ENCODE data around the gene KDELR3. TPM values are rescaled to one million over a fixed set of nuclear protein-coding genes. Genes with fewer than 3 reads are reported as not detected.

KDELR3 gene
- total RNA-seq, 1 donor from 2014 or later = 72.6 TPM

DNA sequence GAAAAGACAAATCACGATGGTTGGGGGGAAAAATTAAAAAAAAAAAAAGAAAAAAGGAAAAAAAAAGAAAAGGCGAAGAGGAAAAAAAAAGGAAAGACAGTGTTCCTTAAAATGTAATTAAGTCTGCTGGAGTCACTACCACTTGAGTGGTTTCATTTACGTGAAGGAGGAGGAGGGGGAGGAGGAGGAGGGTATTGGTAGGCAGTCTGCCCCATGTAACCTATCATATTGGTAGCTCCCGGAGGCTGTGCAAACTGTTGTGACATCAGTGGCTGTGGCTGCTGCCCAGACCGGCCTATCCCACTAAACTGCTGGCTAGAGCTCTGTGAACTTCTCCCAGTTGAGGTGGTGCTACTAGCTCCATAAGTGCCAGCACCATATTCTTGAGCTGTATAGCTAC is 17.9 kb downstream of the KDELR3 start:
- Mint-ChIP-seq H3K27ac (ENCODE audit: unreplicated experiment) (peak overlapping the region; percentile 26), H3K4me1 (ENCODE audit: low read depth, unreplicated experiment) (peaks cover 28% of the 10 kb centered on the region), H3K4me3 (ENCODE audit: unreplicated experiment) (no peak overlapping the region), H3K27me3 (ENCODE audit: low read depth, unreplicated experiment) (no peaks in the 10 kb centered on the region), H3K36me3 (ENCODE audit: low read depth, unreplicated experiment) (peaks cover 42% of the 10 kb centered on the region), H3K9me3 (ENCODE audit: unreplicated experiment) (no peaks in the 10 kb centered on the region)
- H2AFZ ChIP-seq (ENCODE audit: low read depth, low read length) = no peak overlapping the region
- H3K27me3 ChIP-seq (ENCODE audit: insufficient read depth, low read length) = no peaks in the 10 kb centered on the region
- no peak overlapping the region for H3K4me3 ChIP-seq (ENCODE audit: insufficient read depth, low read depth, low read length)
- no peaks in the 10 kb centered on the region for H3K9me3 ChIP-seq (ENCODE audit: insufficient read depth, low read depth, low read length)
- H3K36me3 ChIP-seq (ENCODE audit: insufficient read depth, low read length) = peaks cover 90% of the 10 kb centered on the region
- H3K79me2 ChIP-seq (ENCODE audit: insufficient read depth, low read length) = peaks cover 33% of the 10 kb centered on the region
- TF ChIP-seq, protein P1, sequence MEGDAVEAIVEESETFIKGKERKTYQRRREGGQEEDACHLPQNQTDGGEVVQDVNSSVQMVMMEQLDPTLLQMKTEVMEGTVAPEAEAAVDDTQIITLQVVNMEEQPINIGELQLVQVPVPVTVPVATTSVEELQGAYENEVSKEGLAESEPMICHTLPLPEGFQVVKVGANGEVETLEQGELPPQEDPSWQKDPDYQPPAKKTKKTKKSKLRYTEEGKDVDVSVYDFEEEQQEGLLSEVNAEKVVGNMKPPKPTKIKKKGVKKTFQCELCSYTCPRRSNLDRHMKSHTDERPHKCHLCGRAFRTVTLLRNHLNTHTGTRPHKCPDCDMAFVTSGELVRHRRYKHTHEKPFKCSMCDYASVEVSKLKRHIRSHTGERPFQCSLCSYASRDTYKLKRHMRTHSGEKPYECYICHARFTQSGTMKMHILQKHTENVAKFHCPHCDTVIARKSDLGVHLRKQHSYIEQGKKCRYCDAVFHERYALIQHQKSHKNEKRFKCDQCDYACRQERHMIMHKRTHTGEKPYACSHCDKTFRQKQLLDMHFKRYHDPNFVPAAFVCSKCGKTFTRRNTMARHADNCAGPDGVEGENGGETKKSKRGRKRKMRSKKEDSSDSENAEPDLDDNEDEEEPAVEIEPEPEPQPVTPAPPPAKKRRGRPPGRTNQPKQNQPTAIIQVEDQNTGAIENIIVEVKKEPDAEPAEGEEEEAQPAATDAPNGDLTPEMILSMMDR (IDR thresholded peaks at IDR 0.05; ENCODE audit: insufficient read depth, low read depth, low read length) = no peak
- TF ChIP-seq EZH2 (IDR thresholded peaks at IDR 0.05; ENCODE audit: insufficient read depth, low read length) = no peak
- peaks cover 79% of the 10 kb centered on the region for H4K20me1 ChIP-seq (ENCODE audit: insufficient read depth, low read length)
- peaks cover under 1% of the 10 kb centered on the region for H3K4me1 ChIP-seq (ENCODE audit: insufficient read depth, low read length)
- FAIRE-seq = no peak
- H3K9ac ChIP-seq (ENCODE audit: low read length) = no peak overlapping the region
- no peak overlapping the region for H3K4me2 ChIP-seq (ENCODE audit: low read length)
- DNase-seq (ENCODE audit: low read depth) = no peak
- H3K27ac ChIP-seq (ENCODE audit: low read depth, low read length) = no peak overlapping the region

DNA sequence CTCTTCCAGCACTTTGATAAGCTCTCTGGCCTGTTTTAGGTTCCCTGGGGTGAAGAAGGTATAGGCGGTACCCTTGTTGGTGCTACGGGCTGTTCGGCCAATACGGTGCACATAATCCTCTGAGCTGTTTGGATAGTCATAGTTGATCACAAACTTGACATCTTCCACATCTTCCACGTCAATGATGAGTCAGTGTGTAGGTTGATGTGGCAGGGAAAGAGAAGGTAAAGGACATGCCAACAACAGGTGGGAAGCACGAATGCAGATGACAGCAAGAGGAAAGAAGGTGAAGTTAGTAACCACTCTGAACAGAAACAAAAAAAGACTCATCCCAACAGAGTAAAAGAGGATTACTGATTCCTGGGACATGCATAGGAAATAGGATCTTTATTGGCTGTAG is 20.1 kb downstream of the KDELR3 start:
- no peaks in the 10 kb centered on the region for H3K9me3 Mint-ChIP-seq (ENCODE audit: unreplicated experiment)
- H3K4me1 Mint-ChIP-seq (ENCODE audit: low read depth, unreplicated experiment) = peaks cover 27% of the 10 kb centered on the region
- Histone ChIP-seq H3K27me3 (ENCODE audit: insufficient read depth, low read length) (no peaks in the 10 kb centered on the region), H3K4me2 (ENCODE audit: low read length) (no peak overlapping the region), H2AFZ (ENCODE audit: low read depth, low read length) (no peak overlapping the region), H3K9ac (ENCODE audit: low read length) (peak overlapping the region; percentile 18), H4K20me1 (ENCODE audit: insufficient read depth, low read length) (peaks cover 81% of the 10 kb centered on the region), H3K4me1 (ENCODE audit: insufficient read depth, low read length) (peaks cover 8% of the 10 kb centered on the region), H3K9me3 (ENCODE audit: insufficient read depth, low read depth, low read length) (no peaks in the 10 kb centered on the region), H3K36me3 (ENCODE audit: insufficient read depth, low read length) (peaks cover 86% of the 10 kb centered on the region), H3K79me2 (ENCODE audit: insufficient read depth, low read length) (peaks cover 47% of the 10 kb centered on the region), H3K4me3 (ENCODE audit: insufficient read depth, low read depth, low read length) (no peak overlapping the region), H3K27ac (ENCODE audit: low read depth, low read length) (no peak overlapping the region)
- FAIRE-seq = no peak
- H3K27ac Mint-ChIP-seq (ENCODE audit: unreplicated experiment) = no peak overlapping the region
- TF ChIP-seq EZH2 (IDR thresholded peaks at IDR 0.05; ENCODE audit: insufficient read depth, low read length) = no peak
- TF ChIP-seq, protein P1 (IDR thresholded peaks at IDR 0.05; ENCODE audit: insufficient read depth, low read depth, low read length) = no peak
- DNase-seq (ENCODE audit: low read depth) = no peak
- peaks cover 31% of the 10 kb centered on the region for H3K36me3 Mint-ChIP-seq (ENCODE audit: low read depth, unreplicated experiment)
- no peaks in the 10 kb centered on the region for H3K27me3 Mint-ChIP-seq (ENCODE audit: low read depth, unreplicated experiment)
- no peak overlapping the region for H3K4me3 Mint-ChIP-seq (ENCODE audit: unreplicated experiment)

DNA sequence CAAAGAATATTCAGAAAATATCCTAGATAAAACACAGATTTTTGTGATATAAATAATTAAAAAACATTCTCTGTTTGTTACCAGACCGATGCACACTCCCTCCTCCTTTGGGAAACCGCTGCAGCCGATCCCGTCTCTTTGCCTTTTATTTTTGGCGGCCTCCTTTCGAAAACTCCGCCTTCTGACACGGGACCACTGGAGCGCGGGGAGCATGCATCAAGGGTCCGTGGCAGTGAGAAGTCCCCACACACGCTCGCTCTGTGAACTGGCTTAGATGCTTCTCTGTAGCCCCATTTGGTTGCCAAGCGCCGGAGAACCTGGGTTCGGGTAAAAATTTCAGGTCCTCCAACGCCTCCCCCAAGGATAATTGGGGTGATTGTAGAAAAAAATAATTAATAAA is 21.2 kb downstream of the KDELR3 start:
- Histone ChIP-seq H3K4me3 (ENCODE audit: insufficient read depth, low read depth, low read length) (no peak overlapping the region), H3K4me1 (ENCODE audit: insufficient read depth, low read length) (peaks cover 13% of the 10 kb centered on the region), H3K27me3 (ENCODE audit: insufficient read depth, low read length) (no peaks in the 10 kb centered on the region), H3K36me3 (ENCODE audit: insufficient read depth, low read length) (peaks cover 86% of the 10 kb centered on the region), H3K9me3 (ENCODE audit: insufficient read depth, low read depth, low read length) (no peaks in the 10 kb centered on the region), H3K4me2 (ENCODE audit: low read length) (no peak overlapping the region), H3K27ac (ENCODE audit: low read depth, low read length) (no peak overlapping the region), H3K79me2 (ENCODE audit: insufficient read depth, low read length) (peaks cover 58% of the 10 kb centered on the region), H4K20me1 (ENCODE audit: insufficient read depth, low read length) (peaks cover 82% of the 10 kb centered on the region), H2AFZ (ENCODE audit: low read depth, low read length) (no peak overlapping the region), H3K9ac (ENCODE audit: low read length) (no peak overlapping the region)
- peaks cover 25% of the 10 kb centered on the region for H3K36me3 Mint-ChIP-seq (ENCODE audit: low read depth, unreplicated experiment)
- DNase-seq (ENCODE audit: low read depth) = no peak
- no peaks in the 10 kb centered on the region for H3K9me3 Mint-ChIP-seq (ENCODE audit: unreplicated experiment)
- no peak for FAIRE-seq
- H3K4me1 Mint-ChIP-seq (ENCODE audit: low read depth, unreplicated experiment) = peaks cover 19% of the 10 kb centered on the region
- no peak overlapping the region for H3K4me3 Mint-ChIP-seq (ENCODE audit: unreplicated experiment)
- H3K27me3 Mint-ChIP-seq (ENCODE audit: low read depth, unreplicated experiment) = no peaks in the 10 kb centered on the region
- H3K27ac Mint-ChIP-seq (ENCODE audit: unreplicated experiment) = no peak overlapping the region
- TF ChIP-seq, protein P1 (IDR thresholded peaks at IDR 0.05; ENCODE audit: insufficient read depth, low read depth, low read length) = no peak
- no peak for TF ChIP-seq EZH2 (IDR thresholded peaks at IDR 0.05; ENCODE audit: insufficient read depth, low read length)

All from astrocyte (in vitro differentiated cells and primary cell).